Adipose tissue (tissue), 3 donors: Measurements from ENCODE around the gene VIM. TPM values are rescaled to one million over a fixed set of nuclear protein-coding genes. Genes with fewer than 3 reads are reported as not detected.

Source experiments
- H3K27ac ChIP-seq: one replicate; pipeline ENCODE4 v1.5.1; 2013; ENCODE audit warnings: low read depth, low read length
- WGBS, 3 donors: extraction: QIAGEN DNeasy Blood & Tissue Kit; methylation state at CpG; one replicate each; pipeline ENCODE4 v1.1.7; 2013; 5-methylcytosine and 5-hydroxymethylcytosine counted together
- polyA plus RNA-seq, 3 donors: library from polyadenylated mRNA; stranded (reverse); fragments of 200-250 nt; gene quantifications; one replicate each; pipeline ENCODE4 v1.2.3, GENCODE V29; 2013
- donor health status: healthy with polysubstance abuse.
- donor health status: Bipolar disorder and iron deficiency.
- donor health status: healthy.

Gene VIM
- polyA plus RNA-seq, 3 donors: 348 to 3,997 (median 2,261) TPM

DNA sequence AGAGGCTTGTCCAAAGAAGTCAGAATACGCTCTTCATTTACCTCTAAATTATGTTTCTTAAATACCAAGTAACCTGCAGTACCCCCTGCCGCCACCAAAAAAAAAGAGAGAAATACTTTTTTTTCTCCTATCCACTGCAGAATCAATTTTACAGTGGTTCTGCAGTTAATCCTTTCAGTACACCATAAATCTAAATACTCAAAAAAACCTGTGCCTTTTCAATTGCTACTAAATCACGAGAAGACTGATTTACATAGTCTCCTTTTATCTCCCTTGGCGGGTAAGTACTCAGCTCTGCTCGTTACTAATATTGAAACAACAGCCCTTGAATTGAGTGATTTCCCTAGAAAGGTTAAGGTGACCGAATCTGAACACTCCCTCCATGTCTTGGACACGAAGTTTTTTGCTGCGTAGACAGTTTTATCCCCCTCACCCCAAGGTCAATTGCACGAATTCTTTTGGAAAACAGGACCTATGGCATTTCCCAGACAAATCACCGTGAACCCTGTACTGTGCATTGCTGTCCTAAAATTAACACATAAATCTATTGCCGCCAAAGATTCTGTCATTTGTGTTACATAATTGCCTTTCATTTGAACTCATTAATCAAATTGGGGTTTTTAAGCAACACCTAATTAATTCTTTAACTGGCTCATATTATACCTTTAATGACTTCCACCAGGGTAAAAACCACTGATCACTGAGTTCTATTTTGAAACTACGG lies 512 bp upstream of the VIM start:
- WGBS, 3 donors: 4 to 13% (median 6%) methylated on average over 12 of the region's 12 CpGs
- peak overlapping the region; percentile 98 for H3K27ac ChIP-seq

DNA sequence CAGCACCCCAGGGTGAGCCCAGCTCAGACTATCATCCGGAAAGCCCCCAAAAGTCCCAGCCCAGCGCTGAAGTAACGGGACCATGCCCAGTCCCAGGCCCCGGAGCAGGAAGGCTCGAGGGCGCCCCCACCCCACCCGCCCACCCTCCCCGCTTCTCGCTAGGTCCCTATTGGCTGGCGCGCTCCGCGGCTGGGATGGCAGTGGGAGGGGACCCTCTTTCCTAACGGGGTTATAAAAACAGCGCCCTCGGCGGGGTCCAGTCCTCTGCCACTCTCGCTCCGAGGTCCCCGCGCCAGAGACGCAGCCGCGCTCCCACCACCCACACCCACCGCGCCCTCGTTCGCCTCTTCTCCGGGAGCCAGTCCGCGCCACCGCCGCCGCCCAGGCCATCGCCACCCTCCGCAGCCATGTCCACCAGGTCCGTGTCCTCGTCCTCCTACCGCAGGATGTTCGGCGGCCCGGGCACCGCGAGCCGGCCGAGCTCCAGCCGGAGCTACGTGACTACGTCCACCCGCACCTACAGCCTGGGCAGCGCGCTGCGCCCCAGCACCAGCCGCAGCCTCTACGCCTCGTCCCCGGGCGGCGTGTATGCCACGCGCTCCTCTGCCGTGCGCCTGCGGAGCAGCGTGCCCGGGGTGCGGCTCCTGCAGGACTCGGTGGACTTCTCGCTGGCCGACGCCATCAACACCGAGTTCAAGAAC lies 1.1 kb downstream of the VIM start:
- 0 to 1% (median 1%) methylated on average over 64 to 72 of the region's 72 CpGs for WGBS, 3 donors
- peak overlapping the region; percentile 98 for H3K27ac ChIP-seq

DNA sequence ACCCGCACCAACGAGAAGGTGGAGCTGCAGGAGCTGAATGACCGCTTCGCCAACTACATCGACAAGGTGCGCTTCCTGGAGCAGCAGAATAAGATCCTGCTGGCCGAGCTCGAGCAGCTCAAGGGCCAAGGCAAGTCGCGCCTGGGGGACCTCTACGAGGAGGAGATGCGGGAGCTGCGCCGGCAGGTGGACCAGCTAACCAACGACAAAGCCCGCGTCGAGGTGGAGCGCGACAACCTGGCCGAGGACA lies 1.6 kb downstream of the VIM start:
- WGBS, 3 donors: 0 to 1% (median 1%) methylated on average over 21 of the region's 21 CpGs
- H3K27ac ChIP-seq: peak overlapping the region; percentile 98

DNA sequence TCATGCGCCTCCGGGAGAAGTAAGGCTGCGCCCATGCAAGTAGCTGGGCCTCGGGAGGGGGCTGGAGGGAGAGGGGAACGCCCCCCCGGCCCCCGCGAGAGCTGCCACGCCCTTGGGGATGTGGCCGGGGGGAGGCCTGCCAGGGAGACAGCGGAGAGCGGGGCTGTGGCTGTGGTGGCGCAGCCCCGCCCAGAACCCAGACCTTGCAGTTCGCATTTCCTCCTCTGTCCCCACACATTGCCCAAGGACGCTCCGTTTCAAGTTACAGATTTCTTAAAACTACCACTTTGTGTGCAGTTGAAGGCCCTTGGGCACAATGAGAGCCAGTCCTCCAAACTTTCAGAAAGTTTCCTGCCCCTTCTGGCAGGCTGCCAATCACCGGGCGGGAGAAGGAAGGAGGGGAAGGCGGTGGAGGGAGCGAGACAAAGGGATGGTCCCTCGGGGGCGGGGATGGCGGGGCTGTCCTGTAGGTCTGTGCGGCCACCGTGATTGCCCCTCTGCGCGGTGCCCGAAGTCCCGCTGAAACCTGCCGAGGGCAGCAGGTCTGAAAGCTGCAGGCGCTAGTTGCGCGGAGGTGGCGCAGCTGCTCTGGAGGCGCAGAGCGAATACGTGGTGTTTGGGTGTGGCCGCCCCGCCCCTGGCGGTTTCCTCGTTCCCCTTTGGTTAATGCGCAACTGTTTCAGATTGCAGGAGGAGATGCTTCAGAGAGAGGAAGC lies 2.1 kb downstream of the VIM start:
- peak overlapping the region; percentile 98 for H3K27ac ChIP-seq
- 0 to 1% (median 1%) methylated on average over 39 to 43 of the region's 43 CpGs for WGBS, 3 donors

DNA sequence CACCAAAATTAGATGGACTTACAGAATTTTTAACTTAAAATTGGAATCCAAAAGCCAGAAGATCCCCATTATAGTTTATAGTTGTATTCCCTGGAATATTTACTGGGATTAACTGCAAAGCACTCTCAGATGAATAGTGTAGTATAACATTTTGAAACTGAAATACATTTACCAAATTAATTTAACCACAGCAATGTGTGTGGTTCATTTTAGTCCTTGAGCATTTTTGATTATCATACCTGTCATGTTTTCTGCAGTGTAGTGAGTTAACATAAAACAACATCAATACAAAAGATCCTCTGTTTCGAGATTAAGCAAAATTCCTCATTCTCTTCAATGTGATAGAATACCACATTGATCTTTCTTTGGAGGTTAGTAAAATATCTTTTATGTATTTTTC lies 3.7 kb downstream of the VIM start:
- H3K27ac ChIP-seq: no peak overlapping the region
- WGBS, 3 donors: 5 to 58% (median 42%) methylated on average over 1 of the region's 1 CpG

DNA sequence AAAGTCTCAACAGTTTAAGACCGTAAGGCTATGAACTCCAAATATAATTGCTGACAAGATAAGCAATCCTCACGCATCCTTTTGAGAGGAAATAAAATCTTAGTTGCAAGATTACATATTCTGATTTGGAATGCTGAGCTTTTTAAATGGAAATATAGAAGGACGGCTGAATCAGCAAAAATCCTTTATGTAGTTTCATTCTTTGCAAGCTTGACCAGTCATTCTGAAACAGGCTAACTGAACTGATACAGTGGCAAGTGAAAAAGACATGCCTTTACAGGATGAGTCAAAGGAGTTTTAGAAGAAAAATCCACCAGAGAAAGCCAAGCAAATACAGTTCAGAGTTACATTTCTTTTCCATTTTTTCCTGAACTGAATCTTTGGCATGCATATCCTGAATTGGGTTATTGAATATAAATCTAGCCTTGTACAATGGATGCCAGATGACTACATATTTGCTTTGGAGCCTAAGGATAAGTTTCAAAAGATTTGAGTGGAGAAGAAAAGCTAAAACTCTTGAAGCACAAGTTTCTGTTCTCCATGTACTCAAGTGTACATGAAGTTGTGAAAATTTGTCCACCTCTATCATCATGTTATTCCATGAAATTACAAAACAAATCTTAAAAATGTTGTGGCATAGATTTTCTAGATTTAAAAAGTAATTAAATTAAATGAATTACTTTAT lies 4.4 kb downstream of the VIM start:
- 17 to 26% (median 23%) methylated on average over 3 of the region's 3 CpGs for WGBS, 3 donors
- no peak overlapping the region for H3K27ac ChIP-seq

DNA sequence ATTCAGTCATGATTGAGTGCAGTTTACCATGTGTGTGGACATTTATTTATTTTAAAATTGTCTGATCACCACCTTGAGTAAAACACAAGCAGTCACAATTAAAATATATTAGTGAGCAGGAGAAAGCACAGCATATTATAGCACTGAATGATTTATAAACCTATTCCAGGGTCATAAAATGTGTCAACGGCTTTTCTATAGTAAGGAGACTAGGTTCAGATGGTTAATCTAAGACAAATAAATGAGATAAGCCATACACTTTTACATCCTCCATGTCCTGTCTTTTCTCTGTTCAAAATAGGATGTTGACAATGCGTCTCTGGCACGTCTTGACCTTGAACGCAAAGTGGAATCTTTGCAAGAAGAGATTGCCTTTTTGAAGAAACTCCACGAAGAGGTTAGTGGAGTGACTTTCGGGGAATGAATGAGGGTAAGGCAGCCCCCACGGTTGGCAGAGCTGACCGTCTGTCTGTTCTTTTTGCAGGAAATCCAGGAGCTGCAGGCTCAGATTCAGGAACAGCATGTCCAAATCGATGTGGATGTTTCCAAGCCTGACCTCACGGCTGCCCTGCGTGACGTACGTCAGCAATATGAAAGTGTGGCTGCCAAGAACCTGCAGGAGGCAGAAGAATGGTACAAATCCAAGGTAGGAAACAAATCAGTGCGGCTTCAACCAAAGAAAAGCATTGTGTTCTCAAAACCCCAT lies 5.4 kb downstream of the VIM start:
- H3K27ac ChIP-seq: no peak overlapping the region
- WGBS, 3 donors: 50 to 65% (median 62%) methylated on average over 14 of the region's 14 CpGs

DNA sequence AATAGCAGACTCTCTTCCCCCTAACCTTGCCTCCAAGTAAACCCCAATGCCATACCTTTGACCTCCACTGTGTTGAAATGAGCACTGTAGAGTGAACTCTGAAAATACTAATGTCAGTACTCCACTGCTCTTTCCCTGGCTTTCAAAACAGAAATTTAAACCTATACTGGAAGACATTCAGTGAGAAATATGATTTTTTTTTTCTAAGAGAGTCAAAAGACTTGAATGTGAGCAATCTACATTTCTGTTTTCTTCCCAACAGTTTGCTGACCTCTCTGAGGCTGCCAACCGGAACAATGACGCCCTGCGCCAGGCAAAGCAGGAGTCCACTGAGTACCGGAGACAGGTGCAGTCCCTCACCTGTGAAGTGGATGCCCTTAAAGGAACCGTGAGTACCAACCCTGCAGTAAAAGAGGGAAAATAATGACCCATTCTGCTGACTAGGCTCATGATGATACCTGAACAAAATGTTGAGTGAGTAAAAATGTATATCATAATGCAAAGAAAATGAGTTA lies 6.4 kb downstream of the VIM start:
- WGBS, 3 donors: 78 to 95% (median 86%) methylated on average over 5 of the region's 5 CpGs
- no peak overlapping the region for H3K27ac ChIP-seq

DNA sequence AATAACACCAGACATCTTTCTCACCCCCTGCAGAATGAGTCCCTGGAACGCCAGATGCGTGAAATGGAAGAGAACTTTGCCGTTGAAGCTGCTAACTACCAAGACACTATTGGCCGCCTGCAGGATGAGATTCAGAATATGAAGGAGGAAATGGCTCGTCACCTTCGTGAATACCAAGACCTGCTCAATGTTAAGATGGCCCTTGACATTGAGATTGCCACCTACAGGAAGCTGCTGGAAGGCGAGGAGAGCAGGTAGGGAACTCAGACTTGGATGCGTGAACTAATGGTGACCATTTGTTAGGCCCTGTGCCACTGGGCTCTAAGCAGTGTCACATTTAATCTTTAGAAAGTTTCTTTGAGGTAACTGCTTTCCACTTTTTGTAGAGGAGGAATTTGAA lies 7.1 kb downstream of the VIM start:
- H3K27ac ChIP-seq: no peak overlapping the region
- 61 to 86% (median 70%) methylated on average over 8 of the region's 8 CpGs for WGBS, 3 donors

DNA sequence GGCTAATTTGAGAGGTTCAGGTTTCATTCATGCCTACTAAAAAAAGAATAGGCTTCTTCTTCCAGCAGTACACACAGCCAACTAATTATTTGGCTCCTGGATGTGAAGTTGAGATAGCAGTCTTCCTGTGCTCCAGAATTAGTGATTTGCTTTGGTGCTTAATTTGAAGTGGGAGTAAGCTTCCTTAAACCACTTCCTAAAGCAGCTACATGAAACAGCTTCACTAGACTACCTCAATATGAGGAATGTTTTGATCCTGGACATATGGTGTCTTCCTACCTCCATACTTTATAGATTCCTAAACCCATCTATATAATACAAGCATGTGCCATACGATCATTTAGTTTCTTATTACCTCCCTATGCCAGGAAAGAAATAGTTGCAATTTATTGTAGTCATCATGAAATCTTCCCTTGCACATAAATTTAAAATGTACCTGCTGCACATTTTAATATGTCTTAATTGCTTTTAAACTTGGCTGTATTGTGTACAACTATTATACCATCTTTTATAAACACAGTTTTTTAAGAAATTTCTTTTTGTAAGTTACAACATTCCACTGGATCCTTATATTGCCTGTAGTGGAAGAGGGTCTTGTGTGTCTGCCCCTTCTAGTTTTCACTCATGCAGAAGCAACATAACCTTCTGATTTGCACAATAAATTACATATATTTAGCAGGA lies 8.6 kb downstream of the VIM start:
- no peak overlapping the region for H3K27ac ChIP-seq
- WGBS, 3 donors: 30 to 67% (median 59%) methylated on average over 1 of the region's 1 CpG

DNA sequence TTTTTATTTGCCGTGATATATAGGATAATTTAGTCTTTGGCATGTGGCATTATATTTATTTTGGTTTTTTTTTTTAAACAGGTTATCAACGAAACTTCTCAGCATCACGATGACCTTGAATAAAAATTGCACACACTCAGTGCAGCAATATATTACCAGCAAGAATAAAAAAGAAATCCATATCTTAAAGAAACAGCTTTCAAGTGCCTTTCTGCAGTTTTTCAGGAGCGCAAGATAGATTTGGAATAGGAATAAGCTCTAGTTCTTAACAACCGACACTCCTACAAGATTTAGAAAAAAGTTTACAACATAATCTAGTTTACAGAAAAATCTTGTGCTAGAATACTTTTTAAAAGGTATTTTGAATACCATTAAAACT lies 9.1 kb downstream of the VIM start:
- WGBS, 3 donors: 57 to 76% (median 70%) methylated on average over 5 of the region's 5 CpGs
- no peak overlapping the region for H3K27ac ChIP-seq

DNA sequence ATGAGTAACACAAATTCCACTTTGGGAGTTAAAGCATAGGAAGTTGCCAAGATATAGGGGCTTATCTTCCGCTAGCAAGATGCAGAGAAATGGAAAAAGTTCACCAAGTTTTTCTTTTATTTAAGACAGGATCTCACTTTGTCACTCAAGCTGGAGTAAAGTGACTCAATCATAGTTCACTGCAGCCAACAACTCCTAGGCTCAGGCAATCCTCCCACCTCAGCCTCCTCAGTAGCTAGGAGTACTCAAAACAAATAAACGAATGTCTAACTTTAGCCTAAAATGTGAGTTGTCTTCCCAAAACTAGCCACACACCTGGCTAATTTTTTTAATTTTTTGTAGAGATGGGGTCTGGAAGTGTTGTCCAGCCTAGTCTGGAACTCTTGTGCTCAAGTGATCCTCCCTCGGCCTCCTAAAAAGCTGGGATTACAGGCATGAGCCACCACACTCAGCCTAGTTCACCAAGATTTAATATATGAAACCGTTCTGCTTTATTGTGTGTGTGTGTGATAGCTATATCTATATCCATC lies 9.9 kb downstream of the VIM start:
- WGBS, 3 donors: 79 to 88% (median 81%) methylated on average over 4 of the region's 4 CpGs
- no peak overlapping the region for H3K27ac ChIP-seq

DNA sequence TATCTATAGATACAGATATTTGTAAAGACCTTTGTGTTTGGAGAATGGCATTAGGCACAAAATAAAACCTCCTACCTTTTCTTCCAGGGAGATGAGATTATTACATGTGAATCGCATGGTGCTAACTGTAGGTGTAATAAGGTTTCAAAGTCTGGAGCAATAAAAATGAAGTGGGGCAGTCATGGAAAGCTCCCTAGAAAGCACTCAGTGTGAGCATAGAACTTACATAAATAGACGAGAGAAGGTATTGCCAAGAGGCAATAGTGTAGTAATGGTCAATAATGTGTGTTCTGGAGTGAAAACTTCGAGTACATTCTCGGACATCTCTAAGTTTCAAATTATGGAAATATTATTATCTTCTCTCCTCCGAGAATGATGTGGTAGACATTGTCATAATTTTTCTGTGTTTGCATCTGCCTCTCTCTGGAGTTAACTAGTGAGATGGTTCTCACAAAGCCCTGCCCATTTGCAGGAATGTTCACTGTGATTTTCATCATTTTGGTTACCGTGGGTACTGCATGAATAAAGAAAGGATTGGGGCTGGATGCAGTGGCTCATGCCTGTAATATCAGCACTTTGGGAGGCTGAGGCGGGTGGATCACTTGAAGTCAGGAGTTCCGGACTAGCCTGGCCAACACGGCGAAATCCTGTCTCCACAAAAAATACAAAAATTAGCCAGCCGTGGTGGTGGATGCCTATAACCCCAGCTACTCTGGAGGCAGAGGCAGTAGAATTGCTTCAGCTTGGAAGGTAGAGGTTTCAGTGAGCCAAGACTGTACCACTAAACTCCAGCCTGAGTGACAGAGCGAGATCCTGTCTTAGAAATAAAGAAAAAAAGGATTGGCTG lies 10.6 kb downstream of the VIM start:
- no peak overlapping the region for H3K27ac ChIP-seq
- 59 to 73% (median 66%) methylated on average over 12 of the region's 12 CpGs for WGBS, 3 donors

DNA sequence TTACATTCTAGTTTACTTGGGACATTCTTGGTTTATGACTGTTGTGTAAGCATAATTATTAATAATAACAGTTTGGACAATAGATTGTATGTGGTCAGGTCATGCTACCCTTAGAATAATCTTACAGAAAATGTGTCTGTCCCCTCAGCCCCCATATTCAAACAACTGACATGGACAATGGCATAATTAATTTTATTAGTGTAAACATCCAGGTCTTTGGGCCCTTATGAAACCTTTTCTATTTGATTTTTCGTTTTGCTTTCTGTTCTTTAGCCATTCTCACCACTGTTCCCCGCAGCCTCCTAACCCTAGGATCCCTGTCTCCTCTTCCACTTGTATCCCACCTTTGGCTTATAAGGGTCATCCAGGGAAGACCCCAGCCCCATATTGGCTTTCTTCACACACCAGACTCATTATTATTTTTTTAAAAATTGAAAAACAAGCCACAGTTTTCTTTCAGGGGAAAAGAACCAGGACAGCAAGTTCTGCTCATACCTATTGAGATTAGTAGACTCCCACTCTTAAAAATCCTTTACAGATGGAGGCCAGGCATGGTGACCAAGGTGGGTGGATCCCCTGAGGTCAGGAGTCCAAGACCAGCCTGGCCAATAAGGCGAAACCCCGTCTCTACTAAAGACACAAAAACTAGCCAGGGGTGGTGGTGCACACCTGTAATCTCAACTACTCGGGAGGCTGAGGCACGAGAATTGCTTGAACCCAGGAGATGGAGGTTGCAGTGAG lies 11.5 kb downstream of the VIM start:
- WGBS, 3 donors: 88 to 96% (median 91%) methylated on average over 6 of the region's 6 CpGs
- H3K27ac ChIP-seq: no peak overlapping the region

DNA sequence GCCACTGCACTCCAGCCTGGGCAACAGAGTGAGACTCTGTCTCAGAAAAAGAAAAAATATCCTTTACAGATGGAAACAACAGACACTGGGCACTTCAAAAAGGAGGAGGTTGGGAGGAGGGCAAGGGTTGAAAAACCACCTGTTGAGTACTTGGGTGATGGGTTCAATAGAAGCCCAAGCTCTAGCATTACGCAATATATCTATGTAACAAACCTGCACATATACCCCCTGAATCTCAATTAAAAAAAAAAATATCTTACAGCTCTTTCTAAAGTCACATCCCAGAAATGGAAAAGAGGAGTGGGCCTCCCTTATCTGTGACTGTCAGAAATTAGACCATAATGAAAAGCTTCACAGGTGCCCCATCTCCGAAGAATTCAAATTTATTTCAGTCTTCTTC lies 12.1 kb downstream of the VIM start:
- 94 to 97% (median 94%) methylated on average over 2 of the region's 2 CpGs for WGBS, 3 donors

DNA sequence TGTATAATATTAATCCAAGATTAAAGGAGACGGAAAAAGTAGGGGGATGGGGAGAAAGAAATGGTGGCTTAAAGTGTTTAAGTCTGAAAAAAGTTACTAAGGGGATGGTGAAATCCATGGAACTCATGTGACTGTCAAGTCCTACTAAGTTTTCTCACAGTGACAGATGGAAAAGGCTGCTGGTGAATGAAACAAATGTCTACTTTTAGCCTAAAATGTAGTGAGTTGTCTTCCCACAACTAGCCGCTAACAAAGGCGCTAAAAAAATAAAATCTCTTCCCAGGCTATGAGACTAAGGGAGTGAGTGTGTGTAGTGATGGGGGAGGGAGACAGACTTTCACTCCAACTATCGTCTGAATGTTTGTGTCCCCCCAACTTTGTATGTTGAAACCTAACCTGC lies 12.6 kb downstream of the VIM start:
- 88 to 94% (median 91%) methylated on average over 4 of the region's 4 CpGs for WGBS, 3 donors
- no peak overlapping the region for H3K27ac ChIP-seq

More for the DNA sequence above, 12.1 kb downstream of the VIM start:
- H3K27ac ChIP-seq: no peak overlapping the region
